ENCODE data around the gene ASF1A. TPM values are rescaled to one million over a fixed set of nuclear protein-coding genes. Genes with fewer than 3 reads are reported as not detected.

The ASF1A gene
- total RNA-seq, 1 donor from 2014 or later: 27.6 TPM

DNA sequence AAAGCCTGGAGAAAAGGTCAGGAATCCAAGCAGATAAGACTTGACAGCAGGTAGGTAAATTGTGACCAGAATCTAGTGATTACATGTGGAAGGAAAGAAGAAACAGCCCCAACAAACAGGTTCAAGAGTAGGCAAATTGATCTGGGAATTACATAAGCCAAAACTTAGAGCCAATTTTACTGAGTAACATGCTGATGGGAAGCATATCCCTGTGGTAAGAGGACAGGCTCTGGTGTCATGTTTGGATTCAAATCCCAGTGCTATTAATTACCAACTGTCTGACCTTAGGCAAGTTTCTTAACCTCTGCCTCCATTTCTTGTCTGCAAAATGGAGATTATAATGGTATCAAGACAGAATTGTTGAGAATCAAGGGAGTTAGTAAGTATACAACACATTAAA lies 20.6 kb downstream of the ASF1A start:
- H3K27me3 ChIP-seq (ENCODE audit: low read depth): no peaks in the 10 kb centered on the region
- peaks cover 82% of the 10 kb centered on the region for H3K36me3 ChIP-seq
- no peak overlapping the region for H3K27ac ChIP-seq (replicated peaks)
- intact Hi-C loops (cut with micrococcal nuclease): no loop called here
- no peaks in the 10 kb centered on the region for H3K4me1 ChIP-seq
- DNase-seq: no peak
- no peak overlapping the region for H3K4me3 ChIP-seq
- TF ChIP-seq, protein P1, sequence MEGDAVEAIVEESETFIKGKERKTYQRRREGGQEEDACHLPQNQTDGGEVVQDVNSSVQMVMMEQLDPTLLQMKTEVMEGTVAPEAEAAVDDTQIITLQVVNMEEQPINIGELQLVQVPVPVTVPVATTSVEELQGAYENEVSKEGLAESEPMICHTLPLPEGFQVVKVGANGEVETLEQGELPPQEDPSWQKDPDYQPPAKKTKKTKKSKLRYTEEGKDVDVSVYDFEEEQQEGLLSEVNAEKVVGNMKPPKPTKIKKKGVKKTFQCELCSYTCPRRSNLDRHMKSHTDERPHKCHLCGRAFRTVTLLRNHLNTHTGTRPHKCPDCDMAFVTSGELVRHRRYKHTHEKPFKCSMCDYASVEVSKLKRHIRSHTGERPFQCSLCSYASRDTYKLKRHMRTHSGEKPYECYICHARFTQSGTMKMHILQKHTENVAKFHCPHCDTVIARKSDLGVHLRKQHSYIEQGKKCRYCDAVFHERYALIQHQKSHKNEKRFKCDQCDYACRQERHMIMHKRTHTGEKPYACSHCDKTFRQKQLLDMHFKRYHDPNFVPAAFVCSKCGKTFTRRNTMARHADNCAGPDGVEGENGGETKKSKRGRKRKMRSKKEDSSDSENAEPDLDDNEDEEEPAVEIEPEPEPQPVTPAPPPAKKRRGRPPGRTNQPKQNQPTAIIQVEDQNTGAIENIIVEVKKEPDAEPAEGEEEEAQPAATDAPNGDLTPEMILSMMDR (IDR thresholded peaks at IDR 0.05; ENCODE audit: borderline replicate concordance): no peak
- H3K9me3 ChIP-seq (replicated peaks): no peaks in the 10 kb centered on the region

DNA sequence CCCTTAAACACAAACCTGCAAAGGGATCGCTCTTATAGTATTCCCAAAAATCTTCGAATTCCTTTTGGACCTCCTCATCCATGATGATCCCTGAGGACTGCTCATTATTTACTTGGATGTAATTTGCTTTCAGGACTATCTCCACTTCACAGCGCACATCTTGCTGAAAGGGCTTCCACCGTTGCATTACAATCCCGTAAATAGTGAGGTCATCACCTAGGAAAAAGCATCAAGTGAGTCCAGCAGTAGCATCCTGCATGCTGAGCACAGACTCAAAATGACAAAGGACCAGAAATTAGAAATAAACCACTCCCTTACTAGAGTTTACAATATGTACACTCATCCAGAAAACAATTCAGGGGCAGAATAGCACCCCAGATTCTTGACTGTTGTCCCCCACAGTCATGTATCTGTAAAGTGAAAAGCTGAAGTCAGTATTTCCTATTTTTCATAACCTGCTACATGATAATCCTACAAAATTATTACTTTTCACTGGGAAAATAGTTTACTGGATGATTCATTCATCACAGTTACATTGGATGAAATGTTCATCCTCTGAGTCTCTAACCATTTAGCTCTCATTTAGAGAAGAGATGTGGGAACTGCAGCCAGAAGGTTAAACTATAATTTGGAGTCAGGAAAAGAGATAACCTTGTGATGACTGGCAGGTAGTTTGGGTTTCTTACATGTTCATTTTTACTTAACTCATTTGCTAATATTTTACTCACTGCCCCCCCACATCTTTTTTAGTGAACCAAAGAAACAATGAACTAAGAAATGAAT lies 23.8 kb downstream of the ASF1A start:
- TF ChIP-seq, protein P1 (IDR thresholded peaks at IDR 0.05; ENCODE audit: borderline replicate concordance): no peak
- peaks cover 78% of the 10 kb centered on the region for H3K36me3 ChIP-seq
- H3K4me1 ChIP-seq: no peaks in the 10 kb centered on the region
- no peak for DNase-seq
- no peak overlapping the region for H3K4me3 ChIP-seq
- intact Hi-C loops (cut with micrococcal nuclease): no loop called here
- no peaks in the 10 kb centered on the region for H3K27me3 ChIP-seq (ENCODE audit: low read depth)
- no peaks in the 10 kb centered on the region for H3K9me3 ChIP-seq (replicated peaks)
- no peak overlapping the region for H3K27ac ChIP-seq (replicated peaks)

DNA sequence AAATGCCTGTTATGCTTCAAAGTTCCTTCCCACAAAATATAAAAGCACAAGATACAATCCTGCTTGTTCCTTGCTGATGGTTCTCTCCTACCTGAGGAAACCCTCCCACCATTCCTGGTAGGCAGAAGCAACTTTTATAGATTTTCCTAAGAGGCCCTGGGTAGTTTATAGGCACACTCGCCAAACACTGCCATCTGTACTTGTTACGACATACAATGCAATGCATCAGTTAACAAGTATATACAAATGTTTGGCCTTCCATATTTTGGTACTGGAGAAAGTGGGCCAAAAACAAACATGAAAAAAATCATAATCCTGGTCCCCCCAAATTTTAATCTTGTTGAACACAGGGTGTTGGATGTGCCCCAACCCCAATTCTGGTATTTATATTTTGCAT lies 24.4 kb downstream of the ASF1A start:
- H3K4me3 ChIP-seq: no peak overlapping the region
- H3K9me3 ChIP-seq (replicated peaks): no peaks in the 10 kb centered on the region
- H3K27ac ChIP-seq (replicated peaks): no peak overlapping the region
- DNase-seq: no peak
- no peaks in the 10 kb centered on the region for H3K4me1 ChIP-seq
- peaks cover 78% of the 10 kb centered on the region for H3K36me3 ChIP-seq
- intact Hi-C loops (cut with micrococcal nuclease): no loop called here
- no peaks in the 10 kb centered on the region for H3K27me3 ChIP-seq (ENCODE audit: low read depth)
- TF ChIP-seq, protein P1 (IDR thresholded peaks at IDR 0.05; ENCODE audit: borderline replicate concordance): no peak

DNA sequence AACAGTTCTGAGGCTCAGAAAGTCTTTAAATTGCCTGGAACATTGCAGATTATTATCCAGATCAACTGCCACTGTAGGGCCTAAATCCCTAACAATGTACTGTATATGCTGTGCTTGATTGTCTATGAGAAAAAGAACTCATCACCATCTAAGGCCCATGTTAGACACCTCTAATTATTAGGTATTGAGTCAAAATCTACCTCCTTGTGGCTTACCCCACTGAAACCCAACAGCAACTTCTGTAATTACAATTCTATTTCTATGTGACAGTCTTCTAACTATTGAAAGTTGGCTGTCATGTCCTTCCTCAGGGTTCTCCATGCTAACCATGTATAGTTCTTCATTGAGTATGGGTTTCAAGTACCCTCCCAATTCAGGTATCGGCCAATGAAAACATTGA lies 27.1 kb downstream of the ASF1A start:
- Histone ChIP-seq H3K36me3 (peaks cover 79% of the 10 kb centered on the region), H3K4me3 (no peak overlapping the region), H3K27me3 (ENCODE audit: low read depth) (no peaks in the 10 kb centered on the region), H3K4me1 (no peaks in the 10 kb centered on the region), H3K27ac (replicated peaks) (no peak overlapping the region), H3K9me3 (replicated peaks) (no peaks in the 10 kb centered on the region)
- intact Hi-C loops (cut with micrococcal nuclease): no loop called here
- TF ChIP-seq, protein P1 (IDR thresholded peaks at IDR 0.05; ENCODE audit: borderline replicate concordance): no peak
- no peak for DNase-seq

DNA sequence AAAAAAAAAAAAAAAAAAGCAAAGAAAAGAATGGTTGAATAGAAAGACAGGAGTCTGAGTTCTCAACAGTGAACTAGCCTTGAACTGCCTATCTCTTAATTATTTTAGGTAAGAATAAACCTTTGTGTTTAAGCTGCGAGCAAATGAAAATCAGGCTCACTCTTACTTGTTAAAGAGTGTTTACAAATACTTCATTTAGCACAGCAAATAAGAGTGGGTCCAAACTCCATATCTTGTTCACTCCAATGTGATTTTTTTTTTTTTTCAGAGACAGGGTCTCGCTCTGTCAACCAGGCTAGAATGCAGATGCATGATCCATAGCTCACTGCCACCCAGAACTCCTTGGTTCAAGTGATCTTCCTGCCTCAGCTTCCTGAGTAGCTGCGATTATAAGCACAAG lies 29.1 kb downstream of the ASF1A start:
- TF ChIP-seq, protein P1 (IDR thresholded peaks at IDR 0.05; ENCODE audit: borderline replicate concordance): no peak
- no peak for DNase-seq
- H3K4me3 ChIP-seq: no peak overlapping the region
- H3K27me3 ChIP-seq (ENCODE audit: low read depth): no peaks in the 10 kb centered on the region
- no peak overlapping the region for H3K27ac ChIP-seq (replicated peaks)
- H3K36me3 ChIP-seq: peaks cover 80% of the 10 kb centered on the region
- H3K9me3 ChIP-seq (replicated peaks): no peaks in the 10 kb centered on the region
- intact Hi-C loops (cut with micrococcal nuclease): no loop called here
- H3K4me1 ChIP-seq: no peaks in the 10 kb centered on the region
